ENCODE data around the gene COL9A3.

GRCh38 chr20:62858058-62858830 is 41.4 kb downstream of the COL9A3 start:
- TF ChIP-seq POLR2AphosphoS5 (IDR thresholded peaks at IDR 0.05; ENCODE audit: low read depth, low read length), result no peak
- no peak for TF ChIP-seq POLR2A (IDR thresholded peaks at IDR 0.05; ENCODE audit: low read depth, low read length)
- no peak for TF ChIP-seq TAF1 (IDR thresholded peaks at IDR 0.05; ENCODE audit: low read depth, low read length)
- no peak for TF ChIP-seq PAX5 (IDR thresholded peaks at IDR 0.05; ENCODE audit: insufficient read depth, low read length, severe bottlenecking)
- no peak for TF ChIP-seq SPI1 (IDR thresholded peaks at IDR 0.05; ENCODE audit: low read depth, low read length)

Measured in GM12891 (cell line).